Chondrocyte (in vitro differentiated cells): Measurements from ENCODE around the gene NHLRC1. TPM values are rescaled to one million over a fixed set of nuclear protein-coding genes. Genes with fewer than 3 reads are reported as not detected.

Experiments
- DNase-seq: peaks from one replicate; pipeline ENCODE4 v3.0.0; 2021; ENCODE audit warnings: mixed read lengths, low spot score
- H3K27ac Mint-ChIP-seq: one replicate; pipeline ENCODE4 v1.8.0; 2021; ENCODE audit warnings: mild to moderate bottlenecking, moderate library complexity, mixed read lengths; ENCODE audit not compliant: unreplicated experiment
- H3K27me3 Mint-ChIP-seq: 2 replicates; pipeline ENCODE4 v1.8.0; 2021; ENCODE audit warnings: low read depth, mixed read lengths
- H3K36me3 Mint-ChIP-seq: 2 replicates; pipeline ENCODE4 v1.8.0; 2021; ENCODE audit warnings: low read depth, mixed read lengths
- H3K4me1 Mint-ChIP-seq: 2 replicates; pipeline ENCODE4 v1.8.0; 2021; ENCODE audit warnings: low read depth, mild to moderate bottlenecking, mixed read lengths
- H3K4me3 Mint-ChIP-seq: one replicate; pipeline ENCODE4 v1.8.0; 2021; ENCODE audit warnings: mild to moderate bottlenecking, moderate library complexity, mixed read lengths; ENCODE audit not compliant: unreplicated experiment
- H3K9me3 Mint-ChIP-seq: 2 replicates; pipeline ENCODE4 v1.8.0; 2021; ENCODE audit warnings: low read depth, mixed read lengths
- CTCF ChIP-seq: fragments of 200-600 bp; sonication (generic); IDR thresholded peaks from 2 replicates; pipeline ENCODE4 v1.5.0; 2021; ENCODE audit warnings: antibody characterized with exemption, mild to moderate bottlenecking, moderate library complexity
- total RNA-seq: library from RNA; stranded (reverse); gene quantifications from 3 replicates; pipeline ENCODE4 v1.2.1, GENCODE V29; 2021

NHLRC1 gene
- total RNA-seq, 1 donor from 2014 or later = 1.1 TPM

DNA sequence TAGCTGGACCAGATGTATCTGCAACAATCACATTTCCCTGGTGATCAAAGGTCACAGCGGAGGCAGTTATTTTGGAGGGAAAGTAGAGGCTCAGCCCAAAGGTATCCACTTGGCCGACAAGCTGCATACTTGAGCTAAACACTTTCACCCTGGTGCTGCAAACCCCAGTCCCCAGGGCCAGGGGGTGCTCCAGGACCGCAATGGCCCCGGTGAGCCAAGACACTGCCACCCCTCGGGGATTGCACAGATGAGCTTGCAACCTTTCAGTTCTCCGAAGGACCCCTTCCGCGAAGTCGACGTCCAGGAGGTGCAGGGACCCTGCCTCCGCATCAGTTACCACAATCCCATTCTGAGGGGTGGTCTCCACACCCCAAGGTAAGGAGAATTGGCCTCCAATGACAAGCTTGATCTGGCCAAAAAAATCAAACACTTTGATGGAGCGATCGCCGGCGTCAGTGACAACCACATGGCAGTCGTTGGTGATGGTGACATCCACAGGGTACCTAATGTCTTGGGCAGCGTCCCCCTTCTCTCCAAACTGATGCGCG lies 823 bp downstream of the NHLRC1 start:
- H3K36me3 Mint-ChIP-seq = no peaks in the 10 kb centered on the region

DNA sequence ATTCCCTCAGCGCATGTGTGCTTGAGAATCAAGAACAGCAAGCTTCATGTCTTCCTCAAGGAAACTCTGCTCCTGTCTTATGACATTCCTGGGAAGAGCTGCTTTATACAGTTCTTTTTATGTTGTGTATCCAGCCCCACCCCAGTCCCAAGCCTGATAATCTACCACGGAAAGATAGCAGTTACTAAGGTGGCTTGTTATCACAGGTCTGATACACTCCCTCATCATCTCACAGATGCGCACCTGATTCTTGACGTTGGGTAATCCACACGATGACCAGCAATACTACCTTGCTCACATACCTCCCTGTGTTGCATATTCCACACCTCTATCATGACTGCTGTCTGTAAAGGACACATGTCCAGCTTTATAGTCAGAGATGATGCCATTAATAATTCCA lies 3.2 kb downstream of the NHLRC1 start:
- no peak for DNase-seq
- peaks cover 11% of the 10 kb centered on the region for H3K4me1 Mint-ChIP-seq
- no peak overlapping the region for H3K27ac Mint-ChIP-seq
- no peak for TF ChIP-seq CTCF
- no peaks in the 10 kb centered on the region for H3K9me3 Mint-ChIP-seq
- H3K4me3 Mint-ChIP-seq = no peak overlapping the region
- no peaks in the 10 kb centered on the region for H3K36me3 Mint-ChIP-seq
- H3K27me3 Mint-ChIP-seq = no peaks in the 10 kb centered on the region

More for the DNA sequence above, 823 bp downstream of the NHLRC1 start:
- Mint-ChIP-seq H3K27me3 (no peaks in the 10 kb centered on the region), H3K27ac (peak overlapping the region; percentile 47), H3K4me1 (peaks cover 11% of the 10 kb centered on the region), H3K4me3 (peak overlapping the region; percentile 46), H3K9me3 (no peaks in the 10 kb centered on the region)
- DNase-seq = no peak
- TF ChIP-seq CTCF = no peak

DNA sequence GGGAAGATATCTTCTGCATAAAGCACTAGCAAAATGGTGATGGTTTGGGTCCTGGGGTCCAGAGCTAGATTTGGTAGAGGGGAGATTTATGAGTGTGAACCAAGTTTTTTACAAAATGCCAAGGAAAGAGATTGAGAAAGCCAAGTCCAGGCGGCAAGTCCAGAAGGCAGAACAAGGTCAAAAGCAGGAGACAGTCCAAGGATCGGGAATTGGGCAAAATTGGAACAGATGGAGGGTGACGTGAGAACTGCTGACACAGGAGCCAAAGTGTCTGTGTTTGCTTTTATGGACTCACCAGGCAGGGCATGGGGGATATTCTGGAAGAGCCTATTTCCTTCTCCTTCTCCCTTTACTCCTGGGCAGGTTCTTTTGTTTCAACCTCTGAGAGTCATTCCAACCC lies 4.1 kb downstream of the NHLRC1 start:
- H3K4me1 Mint-ChIP-seq = peaks cover 11% of the 10 kb centered on the region
- DNase-seq = no peak
- H3K4me3 Mint-ChIP-seq = no peak overlapping the region
- no peak for TF ChIP-seq CTCF
- no peaks in the 10 kb centered on the region for H3K27me3 Mint-ChIP-seq
- no peaks in the 10 kb centered on the region for H3K36me3 Mint-ChIP-seq
- H3K27ac Mint-ChIP-seq = no peak overlapping the region
- H3K9me3 Mint-ChIP-seq = no peaks in the 10 kb centered on the region

DNA sequence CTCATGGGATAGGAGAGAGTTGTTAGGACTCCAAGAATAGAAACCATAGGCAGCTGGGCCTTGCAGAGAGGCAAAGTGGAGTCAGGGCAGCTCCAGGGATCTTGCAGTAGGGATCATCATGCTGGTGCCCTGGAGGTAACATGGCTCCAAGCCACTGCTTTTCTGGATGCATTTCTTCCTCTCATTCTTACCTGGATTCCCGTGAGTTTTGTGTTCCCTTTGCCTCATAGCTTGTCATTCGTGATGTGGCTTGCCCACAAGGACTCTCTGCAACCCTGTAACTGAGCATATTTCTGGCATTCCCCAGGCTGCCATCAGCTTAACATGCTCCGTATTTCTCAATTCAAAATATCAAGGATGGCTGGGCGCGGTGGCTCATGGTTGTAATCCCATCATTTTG lies 5.3 kb downstream of the NHLRC1 start:
- no peak overlapping the region for H3K27ac Mint-ChIP-seq

DNA sequence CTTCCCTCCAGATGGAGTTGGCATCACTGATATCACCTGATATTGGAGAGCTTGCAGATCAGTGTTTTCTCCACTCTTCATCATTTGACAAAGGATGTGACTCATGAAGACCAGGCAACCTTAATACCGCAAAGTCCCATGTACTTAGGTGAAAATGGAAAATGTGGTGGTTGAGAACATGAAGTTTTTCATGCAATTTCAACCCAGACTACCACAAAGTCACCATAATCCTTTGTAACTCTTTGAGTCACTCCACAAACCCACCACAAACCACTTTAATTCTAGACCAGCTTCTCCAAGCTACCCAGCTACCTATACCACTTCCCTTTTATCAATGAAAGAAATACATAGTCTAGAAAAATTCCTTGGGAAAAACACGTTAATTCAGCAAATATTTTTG lies 7.1 kb downstream of the NHLRC1 start:
- TF ChIP-seq CTCF = no peak
- H3K4me1 Mint-ChIP-seq = no peaks in the 10 kb centered on the region
- H3K27me3 Mint-ChIP-seq = no peaks in the 10 kb centered on the region
- H3K36me3 Mint-ChIP-seq = no peaks in the 10 kb centered on the region
- H3K4me3 Mint-ChIP-seq = no peak overlapping the region
- peaks cover 3% of the 10 kb centered on the region for H3K9me3 Mint-ChIP-seq
- H3K27ac Mint-ChIP-seq = no peak overlapping the region
- no peak for DNase-seq

More for the DNA sequence above, 5.3 kb downstream of the NHLRC1 start:
- no peak for DNase-seq
- TF ChIP-seq CTCF = no peak
- H3K4me1 Mint-ChIP-seq = peaks cover 3% of the 10 kb centered on the region
- no peaks in the 10 kb centered on the region for H3K36me3 Mint-ChIP-seq
- H3K27me3 Mint-ChIP-seq = no peaks in the 10 kb centered on the region
- no peak overlapping the region for H3K4me3 Mint-ChIP-seq
- peaks cover 3% of the 10 kb centered on the region for H3K9me3 Mint-ChIP-seq
